ENCODE data around the gene NDUFAF2. TPM values are rescaled to one million over a fixed set of nuclear protein-coding genes. Genes with fewer than 3 reads are reported as not detected.

The NDUFAF2 gene
- total and polyA plus RNA-seq, 2 of the 13 experiments (the other 11 are each of a cell fraction or from before 2014, with no cell fraction given): 34.0 to 78.4 TPM

DNA sequence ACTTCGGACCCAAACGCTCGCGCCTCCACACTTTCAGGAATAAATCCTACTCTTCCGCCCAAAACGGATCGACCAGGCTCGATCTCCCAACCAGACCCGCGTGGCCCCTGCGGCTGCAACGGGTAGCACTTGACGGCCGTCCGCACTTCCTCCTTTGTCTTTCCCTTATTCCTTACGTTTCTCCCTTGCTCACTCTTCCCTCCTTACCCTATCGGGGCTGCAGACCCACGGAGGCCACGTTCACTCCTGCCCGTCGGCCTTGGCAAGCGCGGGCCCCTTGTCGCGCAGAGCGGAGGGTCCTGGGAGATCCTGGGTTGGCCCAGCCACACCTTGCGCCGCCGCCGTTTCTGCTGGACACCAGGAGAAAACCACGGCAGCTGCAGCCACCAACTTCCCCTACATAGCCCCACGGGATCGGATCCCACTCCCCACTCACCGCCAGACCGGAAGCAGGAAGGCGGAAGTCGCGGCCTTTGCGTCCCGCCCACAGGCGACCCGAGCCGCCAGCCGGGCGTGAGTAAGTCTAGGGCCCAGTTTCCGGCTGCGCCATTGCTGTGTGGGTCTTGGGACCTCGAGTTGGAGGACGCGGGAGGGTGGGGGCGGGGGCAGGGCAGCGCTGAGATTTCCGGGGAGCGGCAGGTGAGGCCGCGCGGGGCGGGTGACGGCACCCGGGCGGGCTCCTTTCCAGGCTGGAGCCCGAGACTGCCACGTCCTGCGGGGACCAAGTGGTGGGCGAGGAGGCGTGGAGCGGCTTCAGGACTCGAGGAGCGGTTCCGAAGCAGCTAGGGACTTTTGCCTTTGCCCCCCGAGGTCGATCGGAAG is 217.2 kb downstream of the NDUFAF2 start, which contains the start of gene SMIM15 (continued):
- TF ChIP-seq, protein P1, sequence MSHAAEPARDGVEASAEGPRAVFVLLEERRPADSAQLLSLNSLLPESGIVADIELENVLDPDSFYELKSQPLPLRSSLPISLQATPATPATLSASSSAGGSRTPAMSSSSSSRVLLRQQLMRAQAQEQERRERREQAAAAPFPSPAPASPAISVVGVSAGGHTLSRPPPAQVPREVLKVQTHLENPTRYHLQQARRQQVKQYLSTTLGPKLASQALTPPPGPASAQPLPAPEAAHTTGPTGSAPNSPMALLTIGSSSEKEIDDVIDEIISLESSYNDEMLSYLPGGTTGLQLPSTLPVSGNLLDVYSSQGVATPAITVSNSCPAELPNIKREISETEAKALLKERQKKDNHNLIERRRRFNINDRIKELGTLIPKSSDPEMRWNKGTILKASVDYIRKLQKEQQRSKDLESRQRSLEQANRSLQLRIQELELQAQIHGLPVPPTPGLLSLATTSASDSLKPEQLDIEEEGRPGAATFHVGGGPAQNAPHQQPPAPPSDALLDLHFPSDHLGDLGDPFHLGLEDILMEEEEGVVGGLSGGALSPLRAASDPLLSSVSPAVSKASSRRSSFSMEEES (CRISPR knock-in tag; IDR thresholded peaks at IDR 0.05): peak; percentile 83
- peak; percentile 71; the same call in 1 of the 2 replicates for TF ChIP-seq ZBTB2 (CRISPR knock-in tag; IDR thresholded peaks at IDR 0.05; ENCODE audit: low read depth)
- TF ChIP-seq ZZZ3 (CRISPR knock-in tag; IDR thresholded peaks at IDR 0.05; ENCODE audit: borderline replicate concordance): no peak; the same call in 1 of the 2 replicates
- 0 out of 2 replicates have a peak, but pooled peaks have one; percentile 45 for TF ChIP-seq ZNF83 (CRISPR knock-in tag; IDR thresholded peaks at IDR 0.05; ENCODE audit: borderline replicate concordance)
- peak; percentile 90 for TF ChIP-seq SAP130 (CRISPR knock-in tag; IDR thresholded peaks at IDR 0.05; ENCODE audit: low read depth)
- TF ChIP-seq ZNF180 (CRISPR knock-in tag; IDR thresholded peaks at IDR 0.05; ENCODE audit: borderline replicate concordance, low read depth): no peak
- peak; percentile 45; the same call in 1 of the 2 replicates for TF ChIP-seq RXRB (CRISPR knock-in tag; IDR thresholded peaks at IDR 0.05; ENCODE audit: borderline replicate concordance)
- peak; percentile 89 for TF ChIP-seq YEATS4 (CRISPR knock-in tag; IDR thresholded peaks at IDR 0.05; ENCODE audit: borderline replicate concordance)
- peak; percentile 54; the same call in 1 of the 3 replicates for TF ChIP-seq MXI1 (IDR thresholded peaks at IDR 0.05; ENCODE audit: borderline replicate concordance, low read depth, low read length)
- TF ChIP-seq ZNF501 (CRISPR knock-in tag; IDR thresholded peaks at IDR 0.05): peak; percentile 97
- no peak for TF ChIP-seq ZNF121 (CRISPR knock-in tag; IDR thresholded peaks at IDR 0.05)
- TF ChIP-seq U2AF1 (optimal IDR thresholded peaks at IDR 0.05; ENCODE audit: low read depth, low read length): peak; percentile 55
- TF ChIP-seq, protein P2, sequence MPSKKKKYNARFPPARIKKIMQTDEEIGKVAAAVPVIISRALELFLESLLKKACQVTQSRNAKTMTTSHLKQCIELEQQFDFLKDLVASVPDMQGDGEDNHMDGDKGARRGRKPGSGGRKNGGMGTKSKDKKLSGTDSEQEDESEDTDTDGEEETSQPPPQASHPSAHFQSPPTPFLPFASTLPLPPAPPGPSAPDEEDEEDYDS (CRISPR knock-in tag; IDR thresholded peaks at IDR 0.05): peak; percentile 63; the same call in 1 of the 2 replicates
- TF ChIP-seq ZBTB14 (CRISPR knock-in tag; IDR thresholded peaks at IDR 0.05): no peak; the same call in 1 of the 2 replicates
- TF ChIP-seq ZNF770 (CRISPR knock-in tag; IDR thresholded peaks at IDR 0.05): no peak
- TF ChIP-seq TBP (CRISPR knock-in tag; IDR thresholded peaks at IDR 0.05): no peak
- TF ChIP-seq NCOA2 (CRISPR knock-in tag; IDR thresholded peaks at IDR 0.05): no peak; the same call in 1 of the 2 replicates
- TF ChIP-seq, protein P3, sequence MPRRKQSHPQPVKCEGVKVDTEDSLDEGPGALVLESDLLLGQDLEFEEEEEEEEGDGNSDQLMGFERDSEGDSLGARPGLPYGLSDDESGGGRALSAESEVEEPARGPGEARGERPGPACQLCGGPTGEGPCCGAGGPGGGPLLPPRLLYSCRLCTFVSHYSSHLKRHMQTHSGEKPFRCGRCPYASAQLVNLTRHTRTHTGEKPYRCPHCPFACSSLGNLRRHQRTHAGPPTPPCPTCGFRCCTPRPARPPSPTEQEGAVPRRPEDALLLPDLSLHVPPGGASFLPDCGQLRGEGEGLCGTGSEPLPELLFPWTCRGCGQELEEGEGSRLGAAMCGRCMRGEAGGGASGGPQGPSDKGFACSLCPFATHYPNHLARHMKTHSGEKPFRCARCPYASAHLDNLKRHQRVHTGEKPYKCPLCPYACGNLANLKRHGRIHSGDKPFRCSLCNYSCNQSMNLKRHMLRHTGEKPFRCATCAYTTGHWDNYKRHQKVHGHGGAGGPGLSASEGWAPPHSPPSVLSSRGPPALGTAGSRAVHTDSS (CRISPR knock-in tag; conservative IDR thresholded peaks at IDR 0.05): no peak
